Measurements from ENCODE around the gene PTTG1IP.

PTTG1IP gene

GRCh38 chr21:44819283-44820243, 53.9 kb downstream of the PTTG1IP start:
- no peak for DNase-seq (ENCODE audit: low read depth)

GRCh38 chr21:44818640-44819011, 54.9 kb downstream of the PTTG1IP start:
- DNase-seq (ENCODE audit: low read depth): no peak

- peak; percentile 80 for DNase-seq (ENCODE audit: low read depth)
Observed at GRCh38 chr21:44817914-44818639, 55.4 kb downstream of the PTTG1IP start, which contains the start of gene SUMO3. Gene SUMO3, minus strand, starts transcription at chr21:44818062. Its CDS starts 94 bp downstream, at chr21:44817968.

- peak; percentile 87 for DNase-seq (ENCODE audit: low read depth)
Observed at GRCh38 chr21:44817506-44817880, 56.0 kb downstream of the PTTG1IP start.

- no peak for DNase-seq (ENCODE audit: low read depth)
Observed at GRCh38 chr21:44816761-44817505, 56.6 kb downstream of the PTTG1IP start.

GRCh38 chr21:44815852-44816628, 57.5 kb downstream of the PTTG1IP start:
- DNase-seq (ENCODE audit: low read depth): no peak

GRCh38 chr21:44815225-44815624, 58.3 kb downstream of the PTTG1IP start:
- no peak for DNase-seq (ENCODE audit: low read depth)

- no peak for DNase-seq (ENCODE audit: low read depth)
Observed at GRCh38 chr21:44814498-44815023, 58.9 kb downstream of the PTTG1IP start.

- DNase-seq (ENCODE audit: low read depth): no peak
Observed at GRCh38 chr21:44813727-44814126, 59.8 kb downstream of the PTTG1IP start.

- DNase-seq (ENCODE audit: low read depth): no peak
Observed at GRCh38 chr21:44813149-44813548, 60.3 kb downstream of the PTTG1IP start.

- no peak for DNase-seq (ENCODE audit: low read depth)
Observed at GRCh38 chr21:44812640-44813039, 60.9 kb downstream of the PTTG1IP start.

- no peak for DNase-seq (ENCODE audit: low read depth)
Observed at GRCh38 chr21:44810779-44811178, 62.7 kb downstream of the PTTG1IP start.

GRCh38 chr21:44805859-44806258, 67.6 kb downstream of the PTTG1IP start:
- no peak for DNase-seq (ENCODE audit: low read depth)

- DNase-seq (ENCODE audit: low read depth): no peak
Observed at GRCh38 chr21:44805226-44805625, 68.3 kb downstream of the PTTG1IP start.

- no peak for DNase-seq (ENCODE audit: low read depth)
Observed at GRCh38 chr21:44804762-44805161, 68.7 kb downstream of the PTTG1IP start.

- DNase-seq (ENCODE audit: low read depth): no peak
Observed at GRCh38 chr21:44803651-44804050, 69.8 kb downstream of the PTTG1IP start.

GRCh38 chr21:44802396-44803153, 70.9 kb downstream of the PTTG1IP start:
- no peak for DNase-seq (ENCODE audit: low read depth)

- DNase-seq (ENCODE audit: low read depth): peak; percentile 81
Observed at GRCh38 chr21:44801468-44802395, 71.8 kb downstream of the PTTG1IP start, which contains the start of gene UBE2G2. Gene UBE2G2, minus strand, starts transcription at chr21:44801820. Its CDS starts 72 bp downstream, at chr21:44801748.

GRCh38 chr21:44800971-44801467, 72.5 kb downstream of the PTTG1IP start:
- DNase-seq (ENCODE audit: low read depth): no peak

All from stimulated activated CD8-positive, alpha-beta memory T cell treated with anti-CD3 and anti-CD28 coated beads, Interleukin-12 subunit alpha, Interleukin-12 subunit beta, amount 100 ng/mL, for 4 hours (primary cell).